NCI-H1417 (cell line): Measurements from ENCODE around the gene EXOC3.
"Not testable (repeated sequence)": the region's sequence is repeated elsewhere in the genome, so short reads cannot be mapped to it uniquely, and the experiment has no call there.

ENCODE experiments used
- DNase-seq, 3 experiments: peaks; one replicate each; lab custom pipeline; 2025; lab: John Stamatoyannopoulos, UW

Gene EXOC3

DNA sequence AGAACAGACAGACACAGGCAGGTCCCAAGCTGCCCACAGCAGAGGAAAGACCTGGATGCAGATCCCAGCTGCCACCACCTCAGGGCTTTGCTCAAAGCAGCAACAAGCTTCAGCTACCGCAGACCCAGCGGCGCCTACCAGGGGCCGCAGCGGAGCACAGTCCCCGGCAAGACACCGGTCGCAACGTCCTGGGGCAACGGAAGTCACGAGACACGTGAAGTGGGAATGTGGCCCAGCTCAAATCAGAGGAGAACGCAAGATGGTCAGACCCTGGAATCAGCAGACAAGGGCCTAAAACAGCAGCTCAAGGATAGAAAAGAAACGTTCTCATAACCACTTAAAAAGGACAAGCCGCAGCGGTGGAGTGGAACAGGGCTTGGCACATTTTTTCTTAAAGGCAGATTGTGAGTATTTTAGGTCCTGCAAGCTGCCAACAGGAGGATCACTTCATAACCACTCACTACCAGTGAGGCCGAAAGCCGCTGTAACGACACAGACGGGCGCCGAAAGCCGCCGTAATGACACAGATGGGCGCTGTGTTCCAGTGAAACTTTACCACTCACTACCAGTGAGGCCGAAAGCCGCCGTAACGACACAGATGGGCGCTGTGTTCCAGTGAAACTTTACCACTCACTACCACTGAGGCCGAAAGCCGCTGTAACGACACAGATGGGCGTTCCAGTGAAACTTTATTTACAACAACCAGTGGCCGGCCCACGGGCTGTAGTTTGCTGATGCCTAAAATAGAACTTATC is 59.5 kb downstream of the EXOC3 start:
- DNase-seq, result no peak

DNA sequence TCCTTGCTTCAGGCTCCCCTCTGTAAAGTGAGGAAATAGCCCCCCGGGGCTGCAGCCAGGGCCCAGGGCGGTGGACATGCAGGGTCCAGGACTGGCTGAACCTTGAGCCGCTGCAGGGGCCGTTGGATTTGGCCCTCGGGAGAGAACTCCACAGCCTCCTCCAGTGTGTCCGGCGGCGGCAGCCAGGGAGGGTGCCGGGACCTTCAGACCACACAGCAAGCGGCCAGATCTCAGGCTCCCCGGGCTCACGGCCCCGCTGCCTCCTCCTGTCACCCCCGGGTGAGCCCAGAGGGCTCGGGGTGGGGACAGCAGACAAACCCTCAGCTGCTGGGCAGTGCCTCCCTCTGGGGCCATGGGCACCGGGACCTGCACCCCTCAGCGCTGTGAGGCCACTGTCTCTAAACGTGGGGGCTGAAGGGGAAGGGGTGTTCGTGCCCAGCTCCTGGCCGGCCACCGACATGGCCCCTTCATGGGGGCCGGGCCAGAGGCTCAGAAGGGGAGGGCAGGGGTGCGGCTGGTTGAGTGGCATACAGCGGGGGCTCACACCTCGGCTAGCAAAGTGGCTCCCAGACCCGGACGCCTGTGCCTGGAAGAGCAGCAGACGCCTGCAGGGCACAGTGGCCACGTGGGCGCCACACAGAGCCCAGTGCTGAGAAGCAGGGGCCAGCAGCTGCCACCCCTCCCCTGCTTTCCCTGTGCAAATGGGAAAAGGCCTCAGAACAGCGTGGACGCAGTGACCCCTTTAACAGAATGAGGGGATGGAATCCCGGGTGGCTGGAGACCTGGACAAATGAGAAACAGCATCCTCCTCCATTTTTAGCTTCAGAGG is 61.6 kb downstream of the EXOC3 start:
- DNase-seq, result peak in 2 of 3 experiments; percentile 26 to 44

DNA sequence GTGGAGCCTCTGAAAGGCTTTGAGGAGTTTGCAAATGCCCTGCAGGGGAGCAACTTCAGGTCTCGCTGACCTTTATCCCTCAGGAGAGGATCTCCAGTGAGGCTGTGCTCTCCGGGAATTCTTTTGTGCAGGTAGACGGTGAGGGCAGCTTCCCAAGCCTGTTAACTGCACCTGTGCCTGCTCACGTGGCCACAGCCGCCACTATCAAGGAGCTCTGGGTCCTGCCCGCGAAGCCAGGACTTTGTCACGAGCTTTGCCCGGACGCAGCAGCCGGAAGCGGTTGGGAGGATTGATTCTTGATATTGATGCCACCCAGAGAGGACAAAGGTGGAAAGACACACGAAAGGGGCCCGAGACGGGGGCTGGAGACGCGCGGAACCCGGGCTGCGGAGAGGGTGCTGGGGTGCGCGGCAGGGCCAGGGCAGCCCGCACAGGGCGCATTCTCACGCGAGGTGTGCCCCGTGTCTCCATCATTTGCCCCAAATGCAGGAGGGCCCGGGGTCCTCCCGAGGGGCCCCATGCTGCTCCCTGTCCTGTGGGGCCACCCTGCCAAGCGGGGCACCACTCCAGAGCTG is 63.1 kb downstream of the EXOC3 start:
- peak; percentile 46 to 73 (median 57) for DNase-seq

DNA sequence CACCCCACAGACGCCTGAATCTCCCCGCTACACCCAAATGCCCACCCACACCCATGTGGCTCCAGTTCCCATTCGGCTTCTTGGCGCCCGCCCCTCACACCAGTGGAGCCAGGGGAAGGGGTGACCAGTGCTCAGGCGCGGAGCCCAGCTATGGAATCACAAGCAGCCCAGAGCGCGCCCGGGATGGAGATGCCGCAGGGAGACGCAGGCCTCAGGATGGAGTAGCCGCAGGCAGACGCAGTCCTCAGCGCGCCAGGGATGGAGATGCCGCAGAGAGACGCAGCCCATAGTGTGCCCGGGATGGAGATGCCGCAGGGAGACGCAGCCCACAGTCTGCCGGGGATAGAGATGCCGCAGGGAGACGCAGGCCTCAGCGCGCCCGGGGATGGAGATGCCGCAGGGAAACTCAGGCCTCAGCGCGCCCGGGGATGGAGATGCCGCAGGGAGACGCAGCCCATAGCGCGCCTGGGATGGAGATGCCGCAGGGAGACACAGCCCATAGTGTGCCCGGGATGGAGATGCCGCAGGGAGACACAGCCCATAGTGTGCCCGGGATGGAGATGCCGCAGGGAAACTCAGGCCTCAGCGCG is 65.1 kb downstream of the EXOC3 start:
- DNase-seq, result not testable (repeated sequence)

DNA sequence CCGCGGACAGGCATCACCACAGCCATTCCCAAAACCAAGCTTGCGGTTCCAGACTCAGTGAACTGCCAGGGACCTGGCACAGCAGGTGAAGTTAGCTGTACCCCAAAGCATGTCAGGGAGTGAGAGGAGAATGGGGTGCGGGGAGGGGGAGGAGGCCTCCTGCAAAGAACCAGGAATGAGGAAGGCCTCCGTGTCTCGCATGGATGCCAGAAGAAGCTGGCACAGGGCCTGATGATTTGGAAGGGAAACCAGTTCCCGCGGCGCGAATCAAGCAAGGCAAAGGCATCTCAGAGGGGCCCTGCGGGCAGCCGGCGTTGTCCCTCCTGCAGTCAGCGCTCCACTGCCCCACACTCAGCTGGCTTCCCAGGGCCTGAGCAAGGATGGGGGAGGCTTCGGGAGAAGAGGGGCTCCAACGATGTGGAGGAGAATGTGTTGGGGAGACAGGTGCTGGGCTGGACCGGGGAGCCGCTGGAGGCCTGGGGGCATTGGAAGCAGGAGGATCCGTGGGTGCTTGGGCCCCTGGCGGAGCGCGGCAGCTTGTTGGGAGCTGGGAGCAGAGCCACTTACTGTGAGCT is 66.7 kb downstream of the EXOC3 start:
- no peak for DNase-seq

DNA sequence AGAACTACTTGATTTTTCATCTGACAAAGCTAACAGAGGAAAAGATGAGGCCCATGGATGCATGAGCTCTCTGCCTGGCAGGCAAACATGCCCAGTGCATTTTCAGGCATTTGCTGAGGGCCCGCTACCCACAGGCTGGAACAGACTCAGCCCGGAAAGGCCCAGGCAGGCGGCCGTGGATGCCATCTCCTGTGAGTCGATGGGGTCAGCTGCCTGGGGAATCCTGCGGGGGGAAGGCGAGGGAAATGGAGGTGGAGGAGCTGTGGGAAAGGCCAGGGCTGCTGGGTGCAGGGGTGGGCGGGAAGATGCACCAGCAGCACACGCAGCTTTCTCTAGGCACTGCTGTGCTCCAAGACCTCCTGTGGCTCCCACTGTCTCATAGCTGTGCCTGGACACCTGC is 67.5 kb downstream of the EXOC3 start:
- no peak for DNase-seq

DNA sequence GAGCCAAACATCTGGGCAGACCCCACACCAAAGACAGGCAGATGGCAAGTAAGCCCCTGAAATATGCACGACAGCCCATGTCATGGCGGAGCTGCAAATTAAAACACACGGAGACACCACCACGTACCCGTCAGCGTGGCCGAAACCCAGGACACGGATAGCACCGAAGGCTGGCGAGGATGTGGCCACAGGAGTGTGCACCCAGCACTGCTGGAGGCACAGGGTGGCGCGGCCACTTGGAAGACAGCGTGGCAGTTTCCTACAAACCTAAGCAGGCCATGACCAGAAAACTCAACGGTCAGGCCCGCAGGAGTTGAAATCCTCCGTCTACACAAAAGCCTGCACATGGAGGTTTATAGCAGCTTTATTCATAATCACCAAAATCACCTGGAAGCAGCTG is 68.5 kb downstream of the EXOC3 start:
- no peak for DNase-seq

DNA sequence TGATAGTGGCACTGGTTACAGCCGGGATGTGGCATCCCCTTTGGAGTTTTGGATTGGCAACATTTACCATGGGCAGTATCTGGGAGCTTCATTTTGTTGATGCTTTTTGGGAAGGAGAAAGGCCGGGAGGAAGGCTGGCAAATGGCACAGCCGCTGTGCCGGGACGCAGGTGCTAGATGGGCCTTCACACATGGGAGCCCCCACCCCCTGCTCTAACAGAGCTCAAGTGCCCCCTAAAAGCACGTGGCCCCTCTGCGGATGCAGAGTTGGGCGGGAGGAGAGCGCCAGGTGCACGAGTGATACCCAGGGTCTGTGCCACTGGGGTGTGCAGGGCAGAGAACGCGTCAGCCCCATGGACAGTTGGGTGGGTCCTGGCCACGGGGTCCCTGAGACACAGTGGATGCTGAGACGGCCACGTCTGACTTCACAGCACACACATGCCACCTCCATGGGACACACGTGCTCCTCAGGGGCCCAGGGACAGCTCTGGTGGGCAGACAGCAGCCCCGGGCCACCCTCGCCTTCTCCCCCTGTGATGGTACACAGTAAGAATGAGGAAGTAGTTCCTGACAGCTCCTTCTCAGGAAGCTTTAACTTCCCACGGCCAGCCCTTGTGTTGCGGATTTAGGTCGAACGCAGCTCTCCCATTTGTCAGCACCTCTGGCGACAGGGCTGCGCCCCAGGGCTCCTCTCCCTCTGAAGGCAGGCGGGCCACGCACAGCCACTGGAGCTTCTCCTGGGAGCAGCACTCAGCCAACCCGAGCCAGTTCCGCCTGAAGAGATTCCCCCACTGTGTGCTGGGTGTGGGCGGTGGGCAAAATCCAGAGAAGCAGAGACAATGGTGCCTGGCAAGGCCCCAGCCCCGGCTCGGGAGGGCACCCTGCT is 70.5 kb downstream of the EXOC3 start:
- no peak for DNase-seq

DNA sequence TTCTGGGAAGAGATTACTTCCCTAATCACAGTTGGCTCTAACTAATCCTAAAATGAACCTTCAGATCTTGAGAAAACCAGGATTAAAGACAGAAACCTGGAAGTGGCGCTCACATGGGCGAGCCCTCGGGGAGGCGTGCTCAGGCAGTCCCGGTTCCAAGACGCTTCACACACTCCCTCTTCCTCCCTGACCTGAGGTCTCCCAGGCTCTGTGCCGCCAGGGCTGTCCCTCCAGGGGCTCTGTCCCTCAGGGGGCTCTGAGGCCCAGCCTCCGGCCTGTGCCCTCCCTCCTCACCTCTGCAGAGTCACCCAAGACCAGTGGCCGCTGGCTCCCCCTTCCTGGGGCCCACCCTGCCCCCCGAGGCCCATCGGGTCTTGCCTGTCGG is 71.1 kb downstream of the EXOC3 start:
- DNase-seq, result no peak

DNA sequence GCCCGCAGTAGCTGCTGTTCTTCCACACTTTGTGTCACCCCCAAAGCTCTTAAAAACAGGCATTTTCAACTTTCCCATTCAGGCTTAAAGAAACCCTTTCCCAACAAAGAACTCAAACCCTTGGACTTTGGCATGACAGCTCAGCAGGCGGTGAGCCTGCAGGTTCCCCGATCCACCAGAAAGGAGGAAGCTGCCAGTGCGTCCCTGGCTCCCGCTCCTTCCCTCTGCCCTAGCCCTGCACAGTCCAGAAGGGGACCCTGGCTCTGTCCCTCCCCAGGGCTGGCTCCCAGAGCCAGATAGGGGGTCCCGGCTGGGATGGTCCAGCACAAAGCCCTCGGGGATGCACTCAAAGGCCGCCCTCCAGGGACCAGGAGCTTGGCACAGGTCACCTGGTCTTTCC is 71.7 kb downstream of the EXOC3 start:
- no peak for DNase-seq

DNA sequence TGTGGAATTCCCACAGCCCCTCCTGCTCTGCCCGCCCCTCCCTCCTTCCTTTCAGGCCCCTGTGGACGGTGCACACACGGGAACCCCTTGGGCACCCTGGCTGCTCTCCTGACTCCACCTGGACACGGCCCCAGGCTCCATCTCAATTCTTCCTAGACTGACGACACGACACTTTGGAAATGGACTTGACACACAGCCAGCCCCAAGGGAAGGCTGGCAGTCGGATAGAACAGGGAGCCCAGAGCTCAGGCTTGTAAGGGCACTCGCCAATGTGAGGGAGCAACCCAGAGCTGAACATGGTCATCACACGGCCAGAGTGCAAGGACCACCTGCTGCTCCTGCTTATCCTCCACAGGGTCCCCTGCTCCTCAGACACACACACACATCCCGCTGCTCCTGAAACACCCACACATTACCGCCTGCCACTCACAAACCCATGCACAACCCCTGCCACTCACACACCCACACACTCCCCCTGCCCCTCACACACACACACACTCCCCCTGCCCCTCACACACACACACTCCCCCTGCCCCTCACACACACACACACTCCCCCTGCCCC is 72.4 kb downstream of the EXOC3 start:
- no peak for DNase-seq

DNA sequence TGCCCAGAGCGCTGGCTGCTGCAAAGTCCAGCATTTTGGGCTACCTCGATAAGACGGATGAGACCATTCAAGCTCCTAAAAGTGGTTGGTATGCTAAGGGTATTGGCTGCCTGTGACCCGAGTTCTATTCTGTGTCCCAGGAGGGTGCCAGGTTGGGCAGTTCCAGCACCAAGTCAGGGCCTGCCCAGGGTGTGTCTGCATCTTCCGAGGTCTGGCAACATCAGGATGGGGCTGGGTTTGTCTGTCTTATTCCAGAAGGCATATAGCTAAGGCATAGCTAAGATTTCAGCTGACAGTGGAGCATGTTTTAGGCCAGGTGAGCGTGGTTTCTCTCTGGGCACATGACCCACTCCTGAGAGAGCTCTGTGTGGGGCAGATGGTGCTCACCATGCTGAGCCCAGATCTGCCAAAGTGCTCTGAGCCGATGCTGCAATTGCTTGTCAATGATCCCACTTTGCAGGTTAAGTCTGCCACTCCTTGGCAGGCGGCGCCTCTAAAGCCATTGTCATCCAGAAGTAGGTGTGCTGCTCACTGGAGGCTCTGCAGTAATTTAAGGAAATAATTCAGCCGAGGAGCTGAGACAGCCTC is 73.5 kb downstream of the EXOC3 start:
- no peak for DNase-seq
